Suprapubic skin (tissue), 3 donors: ENCODE results near the gene TUNAR.

Source experiments
- CTCF ChIP-seq, 2 donors: fragments of 200-600 bp in 1 of 2; fragments of 450-650 bp in 1 of 2; sonication (generic) in 1 of 2; IDR thresholded peaks; one replicate each; pipeline ENCODE4 v1.5.1; 2016 to 2019; ENCODE audit warnings: antibody characterized with exemption in 2 of 2, mild to moderate bottlenecking in 1 of 2, moderate library complexity in 1 of 2
- EP300 ChIP-seq: sonication (generic); formaldehyde crosslinking; IDR thresholded peaks from one replicate; pipeline ENCODE4 v1.6.1; 2017; ENCODE audit warnings: antibody characterized with exemption

DNA sequence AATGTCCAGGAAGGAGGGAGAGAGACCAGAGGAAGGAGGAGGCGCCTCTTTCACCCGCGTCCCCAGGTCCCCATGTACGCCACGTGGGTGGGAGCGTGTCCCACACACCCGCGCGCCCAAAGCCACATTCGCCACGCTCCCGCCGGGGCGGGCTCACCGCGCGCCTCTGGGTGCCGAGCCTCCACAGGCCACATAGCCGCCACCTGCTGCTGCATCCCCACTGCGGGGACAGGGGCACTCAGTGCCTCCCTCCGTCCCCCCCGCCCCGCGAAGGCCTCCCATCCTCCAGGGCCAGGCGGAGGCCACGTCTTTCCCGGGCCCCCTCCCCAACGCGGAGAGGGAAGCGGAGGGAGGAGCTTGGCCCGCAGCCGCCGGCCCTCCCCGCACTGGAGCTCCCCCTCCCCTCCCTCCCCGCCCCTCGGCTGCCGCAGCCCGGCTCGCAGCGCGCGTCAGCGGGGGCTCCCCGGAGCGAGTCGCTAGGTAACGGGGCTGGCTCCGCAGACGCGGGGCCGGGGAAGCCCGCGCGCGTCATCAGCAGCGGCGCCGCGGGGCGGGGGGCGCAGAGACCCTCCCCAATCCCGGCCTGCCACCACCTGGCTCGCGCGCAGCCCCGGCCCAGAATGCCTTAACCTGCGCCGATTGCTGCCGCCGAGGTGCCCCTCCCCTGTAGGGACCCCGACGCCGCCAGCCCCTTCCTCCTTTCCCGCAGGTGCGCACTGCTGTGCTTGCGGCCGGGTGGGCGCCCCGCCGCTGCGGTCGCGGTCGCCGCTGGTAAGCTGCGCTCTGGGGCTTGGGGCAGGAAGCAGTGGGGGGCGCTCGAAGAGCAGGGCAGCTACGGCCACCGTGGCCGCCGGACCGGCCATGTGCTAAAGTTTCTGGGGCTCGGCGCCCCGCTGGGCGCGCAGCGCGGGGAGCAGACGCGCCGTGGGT, 536 bp upstream of the TUNAR start:
- no peak for TF ChIP-seq CTCF (IDR thresholded peaks at IDR 0.05)
- TF ChIP-seq EP300 = no peak
